GM18907 (cell line): Measurements from ENCODE around the gene ISG20.
"Not testable (repeated sequence)": the region's sequence is repeated elsewhere in the genome, so short reads cannot be mapped to it uniquely, and the experiment has no call there.

Source experiments
- ATAC-seq: cut with Tn5 transposase; IDR thresholded peaks from one replicate; pipeline ENCODE4 v1.9.1; 2021; ENCODE audit warnings: mild to moderate bottlenecking, moderate library complexity; ENCODE audit not compliant: unreplicated experiment

Gene ISG20

DNA sequence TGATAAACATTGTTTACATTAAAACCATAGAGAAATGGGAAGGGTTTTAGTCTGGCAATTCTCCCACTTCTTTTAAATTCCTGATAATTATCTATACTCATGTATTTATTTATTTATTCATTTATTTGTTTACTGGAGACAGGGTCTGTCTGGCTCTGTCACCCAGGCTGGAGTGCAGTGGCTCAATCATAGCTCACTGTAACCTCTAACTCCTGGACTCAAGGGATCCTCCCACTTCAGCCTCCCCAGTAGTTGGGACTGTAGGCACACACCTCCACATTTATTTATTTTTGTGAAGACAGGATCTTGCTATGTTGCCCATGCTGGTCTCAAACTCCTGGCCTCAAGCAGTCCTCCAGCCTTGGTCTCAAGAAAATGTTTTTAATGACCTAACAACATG is 20.1 kb upstream of the ISG20 start:
- no peak for ATAC-seq

GRCh38 chr15:88619796-88620195 is 19.0 kb upstream of the ISG20 start:
- ATAC-seq, result no peak

- peak; percentile 96 for ATAC-seq
Measured at GRCh38 chr15:88620995-88621772, 17.6 kb upstream of the ISG20 start, which contains the start of gene AEN. Gene AEN (plus strand): TSS chr15:88621340. CDS start chr15:88626210, 4,870 bp downstream.

GRCh38 chr15:88621789-88622604 is 16.8 kb upstream of the ISG20 start:
- ATAC-seq, result peak; percentile 35

DNA sequence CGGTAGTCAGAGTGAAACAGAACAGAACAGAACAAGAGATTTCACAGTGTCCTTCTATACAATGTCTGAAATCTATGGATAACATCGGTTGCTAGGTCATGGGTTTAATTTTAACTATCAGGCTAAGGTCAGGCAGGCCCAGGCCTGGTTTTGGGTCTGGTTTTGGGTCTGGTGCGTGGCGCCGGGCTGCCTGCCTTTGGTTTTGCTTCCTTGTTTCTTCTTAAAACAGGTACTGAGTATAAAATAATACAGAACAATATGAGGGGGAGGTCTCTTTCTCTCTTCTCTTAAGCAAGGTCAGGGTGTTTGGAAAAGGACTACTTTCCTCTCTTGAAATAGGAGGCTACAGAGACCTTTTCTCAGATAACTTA is 16.2 kb upstream of the ISG20 start:
- no peak for ATAC-seq

DNA sequence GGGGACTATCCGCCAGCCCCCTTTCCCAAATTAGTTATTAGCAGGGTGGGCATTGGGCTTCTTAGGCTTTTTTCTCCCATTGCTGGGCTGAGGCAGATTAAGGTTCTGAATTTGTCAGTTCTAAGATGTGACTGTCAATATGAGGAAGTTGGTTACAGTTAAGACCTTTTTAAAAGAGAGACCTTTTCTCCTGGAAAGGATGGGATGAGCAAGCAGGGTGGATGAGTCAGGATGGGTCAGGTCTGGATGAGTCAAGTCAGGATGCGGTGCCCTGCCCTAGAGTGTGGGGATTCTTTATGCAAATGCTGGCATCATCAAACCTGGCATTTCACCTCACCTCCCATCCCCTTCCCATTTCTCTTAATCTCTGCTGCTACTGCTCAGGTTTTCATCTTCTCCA is 15.8 kb upstream of the ISG20 start:
- ATAC-seq, result no peak

GRCh38 chr15:88623632-88624031 is 15.2 kb upstream of the ISG20 start:
- ATAC-seq, result no peak

DNA sequence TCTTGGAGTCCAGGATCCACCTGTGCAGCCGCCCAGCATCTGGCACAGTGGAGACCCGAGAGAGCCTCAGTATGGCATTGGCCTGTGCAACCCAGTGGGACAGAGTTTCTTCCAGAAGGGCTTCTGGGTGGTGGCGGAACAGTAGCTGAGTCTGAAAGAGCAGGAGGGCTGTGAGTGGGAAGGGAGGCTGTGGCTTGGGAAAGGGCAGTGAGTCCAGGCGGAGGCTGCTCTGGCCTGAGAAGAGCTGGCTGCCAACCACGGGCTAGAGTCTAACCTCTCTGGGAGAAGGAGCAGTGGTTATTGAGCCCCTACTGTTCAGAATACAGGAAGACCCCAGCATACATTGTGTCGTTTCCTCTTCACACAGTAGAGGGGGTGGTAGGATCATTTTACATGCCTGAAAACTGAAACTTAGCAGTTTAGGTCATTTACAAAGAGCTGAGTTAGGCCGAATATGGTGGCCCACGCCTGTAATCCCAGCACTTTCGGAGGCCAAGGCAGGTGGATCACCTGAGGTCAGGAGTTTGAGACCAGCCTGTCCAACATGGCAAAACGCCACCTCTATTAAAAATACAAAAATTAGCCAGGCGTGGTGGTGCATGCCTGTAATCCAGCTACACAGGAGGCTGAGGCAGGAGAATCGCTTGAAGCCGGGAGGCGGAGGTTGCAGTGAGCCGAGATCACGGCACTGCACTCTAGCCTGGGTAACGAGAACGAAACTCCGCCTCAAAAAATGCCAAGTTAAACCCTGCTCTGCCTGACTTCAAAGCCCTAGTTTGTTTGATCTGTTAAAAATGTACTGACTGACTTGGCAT is 14.5 kb upstream of the ISG20 start:
- ATAC-seq, result peak; percentile 34

DNA sequence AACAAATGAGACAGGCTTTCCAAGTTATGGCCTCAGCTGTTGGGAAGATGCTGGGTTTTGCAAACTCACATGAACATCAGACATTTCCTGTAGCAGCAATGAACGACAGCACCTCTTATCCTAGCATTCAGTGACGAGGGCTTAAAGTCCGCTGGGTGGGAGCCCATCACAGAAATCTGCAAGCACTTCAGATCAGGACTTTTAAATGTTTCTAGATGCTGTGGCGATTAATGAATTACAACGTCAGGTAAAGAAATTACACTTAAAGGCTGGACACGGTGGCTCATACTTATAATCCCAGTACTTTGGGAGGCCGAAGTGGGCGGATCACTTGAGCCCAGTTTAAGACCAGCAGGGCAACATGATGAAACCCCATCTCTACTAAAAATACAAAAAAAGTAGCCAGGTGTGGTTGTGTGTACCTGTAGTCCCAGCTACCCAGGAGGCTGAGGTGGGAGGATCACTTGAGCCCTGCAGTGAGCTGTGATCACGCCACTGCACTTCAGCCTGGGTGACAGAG is 13.8 kb upstream of the ISG20 start:
- no peak for ATAC-seq

- no peak for ATAC-seq
Measured at GRCh38 chr15:88625943-88626741, 12.7 kb upstream of the ISG20 start.

DNA sequence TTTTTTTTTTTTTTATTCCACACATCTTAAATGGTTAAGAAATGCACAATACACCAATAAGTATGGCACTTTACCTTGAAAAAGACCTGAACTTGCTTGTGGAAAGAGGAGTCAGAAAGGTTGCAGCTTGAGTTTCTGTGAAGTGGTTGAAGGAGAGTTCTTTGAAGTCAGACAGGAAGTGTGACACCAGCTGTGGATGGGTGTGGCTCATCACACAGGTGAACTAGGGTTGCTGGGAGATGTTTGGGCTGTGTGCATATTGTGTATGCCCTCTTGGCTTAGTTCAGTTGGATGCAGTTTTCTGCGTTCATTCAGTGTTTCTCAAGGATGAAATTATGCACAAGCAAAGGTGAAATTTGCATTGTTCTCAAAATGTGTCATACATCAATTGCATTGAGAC is 11.4 kb upstream of the ISG20 start:
- ATAC-seq, result no peak

DNA sequence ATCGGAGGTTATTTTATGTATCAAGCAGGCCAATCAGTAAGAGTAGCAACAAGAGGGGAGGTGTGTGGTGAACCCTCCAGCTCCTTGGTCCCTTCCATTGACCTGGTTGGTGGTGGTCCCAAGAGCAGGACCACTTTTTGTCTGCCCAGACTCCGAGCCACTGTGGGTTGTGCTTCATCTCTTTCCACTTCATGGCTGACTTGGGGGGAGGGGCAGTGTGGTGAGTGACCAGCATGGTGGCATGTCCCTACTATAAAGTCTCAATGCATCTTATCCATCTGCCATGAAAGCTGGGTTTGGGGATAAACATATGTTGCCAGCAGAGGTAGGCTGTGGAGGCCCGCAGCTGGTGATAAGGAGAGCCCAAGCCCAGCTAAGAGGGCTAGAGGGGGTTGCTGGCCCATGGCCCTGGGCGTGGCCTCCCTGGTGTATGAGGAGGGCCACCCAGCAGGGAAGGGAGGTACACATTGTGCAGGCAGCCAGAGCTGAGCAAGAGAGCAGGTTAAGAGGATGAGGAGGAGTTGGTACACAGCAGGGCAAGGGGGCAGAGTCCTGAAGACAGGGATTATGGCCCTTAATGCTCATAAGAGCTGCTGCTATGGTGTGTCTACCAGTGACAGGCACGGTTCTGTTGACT is 10.7 kb upstream of the ISG20 start:
- ATAC-seq, result no peak

DNA sequence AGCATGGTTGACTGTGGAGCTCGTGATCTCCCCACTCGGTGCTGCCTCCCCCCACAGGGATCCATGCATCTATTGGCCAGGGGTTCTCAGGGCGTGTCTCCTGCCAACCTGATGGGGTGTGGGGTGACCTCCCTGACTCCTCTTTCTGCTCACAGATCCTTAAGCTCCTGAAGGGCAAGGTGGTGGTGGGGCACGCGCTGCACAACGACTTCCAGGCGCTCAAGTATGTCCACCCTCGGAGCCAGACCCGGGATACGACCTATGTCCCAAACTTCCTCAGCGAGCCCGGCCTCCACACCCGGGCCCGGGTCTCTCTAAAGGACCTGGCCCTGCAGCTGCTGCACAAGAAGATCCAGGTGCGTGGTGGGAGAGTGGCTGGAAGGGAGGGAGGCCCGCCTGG is 9.7 kb upstream of the ISG20 start:
- no peak for ATAC-seq

- no peak for ATAC-seq
Measured at GRCh38 chr15:88630141-88630721, 8.6 kb upstream of the ISG20 start.

GRCh38 chr15:88630798-88631463 is 7.9 kb upstream of the ISG20 start:
- ATAC-seq, result no peak

DNA sequence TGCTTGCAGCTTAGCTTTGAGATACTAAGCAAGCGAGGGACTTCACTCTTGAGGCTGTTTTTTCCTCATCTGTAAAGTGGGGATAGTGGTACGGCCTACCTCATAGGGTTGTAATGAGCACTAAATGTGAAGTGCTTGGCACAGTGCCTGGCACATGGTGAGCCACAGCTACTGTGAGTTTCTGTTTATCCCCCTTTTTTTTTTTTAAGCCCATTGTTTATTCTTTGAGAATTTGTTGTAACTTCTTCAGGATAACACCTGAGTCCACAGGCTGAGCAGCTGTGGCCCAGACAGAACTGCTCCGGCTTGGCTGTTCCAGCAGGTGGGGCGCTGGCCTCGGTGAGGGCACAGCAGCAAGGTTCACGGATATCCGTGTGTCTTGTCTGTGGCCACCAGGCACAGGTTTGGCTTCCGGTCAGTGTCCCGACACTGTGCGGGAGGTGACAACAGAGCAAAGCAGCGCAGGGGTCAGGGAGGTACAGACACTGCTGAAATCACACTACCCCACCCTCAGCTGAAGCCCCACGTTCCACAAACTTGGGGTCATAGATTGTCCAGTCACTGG is 7.3 kb upstream of the ISG20 start:
- no peak for ATAC-seq

DNA sequence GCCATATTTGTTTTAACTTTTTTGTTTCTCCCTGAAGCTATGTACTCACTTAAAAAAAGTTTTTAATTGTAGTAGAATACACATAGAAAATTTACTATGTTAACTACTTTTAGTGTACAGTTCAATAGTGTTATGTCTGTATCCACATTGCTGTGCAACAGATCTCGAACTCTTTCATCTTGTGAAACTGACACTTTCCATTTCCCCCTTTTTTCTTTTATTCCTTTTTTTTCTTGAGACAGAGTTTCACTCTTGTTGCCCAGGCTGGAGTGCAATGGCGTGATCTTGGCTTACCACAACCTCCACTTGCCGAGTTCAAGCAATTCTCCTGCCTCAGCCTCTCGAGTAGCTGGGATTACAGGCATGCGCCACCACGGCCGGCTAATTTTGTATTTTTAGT is 6.0 kb upstream of the ISG20 start:
- not testable (repeated sequence) for ATAC-seq

GRCh38 chr15:88634449-88634848 is 4.4 kb upstream of the ISG20 start:
- ATAC-seq, result no peak

DNA sequence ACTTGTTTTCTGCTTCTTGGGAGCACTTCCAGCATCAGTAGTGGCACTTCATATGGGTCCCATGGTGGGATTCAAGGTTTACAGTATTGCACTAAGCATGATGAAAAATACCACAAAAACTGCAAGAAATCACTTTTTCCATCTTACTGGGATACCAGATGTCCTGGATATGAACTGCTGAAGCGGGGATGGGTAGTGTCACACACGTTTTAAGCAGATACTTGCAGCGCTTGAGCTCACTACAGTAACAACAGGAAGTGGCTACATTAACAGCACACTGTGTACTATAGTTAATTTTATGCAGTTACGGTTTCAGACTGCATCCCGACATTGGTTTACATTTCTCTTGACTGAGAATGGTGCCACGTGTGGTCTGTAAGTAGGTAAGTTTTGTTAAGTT is 3.5 kb upstream of the ISG20 start:
- peak; percentile 37 for ATAC-seq
